ENCODE measurements around the gene PNMA8A. TPM values are rescaled to one million over a fixed set of nuclear protein-coding genes. Genes with fewer than 3 reads are reported as not detected.

PNMA8A gene
- total and polyA plus RNA-seq, 10 of the 15 experiments (the other 5 are each of a cell fraction or from before 2014, with no cell fraction given): 0.02 to 0.28 (median 0.16) TPM

DNA sequence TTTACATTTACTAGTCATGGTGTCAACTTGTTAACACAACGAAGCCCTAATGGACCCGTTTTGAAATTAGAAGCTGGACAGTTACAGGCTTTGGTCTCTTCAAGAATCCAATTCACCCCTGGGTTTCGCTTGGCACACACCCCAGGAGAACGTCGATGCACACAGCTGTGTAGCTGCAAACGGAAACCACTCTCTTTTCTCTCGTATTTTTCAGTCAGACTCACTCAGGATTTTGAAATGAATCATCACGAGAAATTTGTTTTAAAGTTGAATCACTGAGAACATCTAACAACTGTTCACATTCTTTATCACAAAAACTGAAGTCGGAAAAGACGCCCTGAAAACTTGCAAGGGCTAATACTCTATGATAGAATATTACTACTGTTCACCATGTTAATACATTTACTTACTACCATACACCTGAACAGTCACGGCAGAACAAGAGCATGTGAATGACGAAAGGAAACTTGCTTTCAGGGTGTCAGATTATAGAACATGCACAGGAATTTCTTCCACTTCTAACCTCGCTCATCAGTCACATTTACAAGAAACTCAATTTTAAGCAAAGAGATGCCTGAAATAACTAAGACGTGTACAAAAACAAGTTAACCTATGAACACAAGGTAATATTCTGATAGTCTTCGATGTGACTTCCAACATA, 4.7 kb downstream of the PNMA8A start (continued):
- TF ChIP-seq TCF12 (IDR thresholded peaks at IDR 0.05; ENCODE audit: low read depth, low read length): peak; percentile 90
- no peak for TF ChIP-seq MXI1 (IDR thresholded peaks at IDR 0.05; ENCODE audit: low read depth, low read length)

DNA sequence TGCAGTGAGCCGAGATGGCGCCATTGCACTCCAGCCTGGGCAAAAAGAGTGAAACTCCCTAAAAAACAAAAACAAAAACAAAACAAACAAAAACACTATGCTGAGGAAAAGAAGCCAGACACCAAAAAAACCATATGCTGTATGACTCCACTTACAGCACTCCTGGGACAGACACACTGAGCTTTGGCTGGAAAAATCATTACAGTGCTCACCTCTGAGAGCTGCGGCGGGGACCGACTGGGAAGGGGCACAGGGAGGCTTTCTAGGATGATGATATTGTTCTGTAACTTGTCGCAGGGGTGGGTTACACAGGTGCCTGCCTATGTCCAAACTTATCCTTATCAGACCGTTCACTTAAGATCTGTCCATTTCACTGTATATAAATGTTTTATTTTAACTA, 7.8 kb downstream of the PNMA8A start:
- 65% methylated on average over 7 of the region's 7 CpGs for WGBS (ENCODE audit: insufficient coverage, insufficient replicate concordance, low lambda C conversion rate, missing lambda C conversion rate)
- H3K4me3 ChIP-seq: no peak overlapping the region
- no peaks in the 10 kb centered on the region for H3K9me3 ChIP-seq (replicated peaks; ENCODE audit: control insufficient read depth, insufficient read depth, low read length)
- DNase-seq (ENCODE audit: low read depth, low spot score) (no peak), FAIRE-seq (no peak), ATAC-seq (no peak)
- intact Hi-C loops (cut with micrococcal nuclease; ENCODE audit: unreplicated experiment) (no loop called here), in situ Hi-C loops (cut with MboI) (no loop called here)
- no peaks in the 10 kb centered on the region for H3K79me2 ChIP-seq (ENCODE audit: control insufficient read depth, insufficient read depth, low read length)
- ChIA-PET RAD21 (ENCODE audit: unreplicated experiment) (no interaction called here), POLR2A (no interaction called here), SMC1A (ENCODE audit: uncharacterized antibody, unreplicated experiment) (no interaction called here), CTCF (no interaction called here)
- TF ChIP-seq FOS (IDR thresholded peaks at IDR 0.05; ENCODE audit: borderline replicate concordance, extremely low read depth, insufficient read length) (no peak), RCOR1 (conservative IDR thresholded peaks at IDR 0.05; ENCODE audit: low read depth, low read length) (no peak), TBL1XR1 (IDR thresholded peaks at IDR 0.05; ENCODE audit: low read depth, low read length) (no peak), DPF2 (IDR thresholded peaks at IDR 0.05) (no peak), SUPT20H (IDR thresholded peaks at IDR 0.05; ENCODE audit: borderline replicate concordance, control insufficient read depth, low read depth, low read length) (no peak), TARDBP (IDR thresholded peaks at IDR 0.05; ENCODE audit: borderline replicate concordance) (no peak), CBX3 (IDR thresholded peaks at IDR 0.05; ENCODE audit: borderline replicate concordance, low read depth) (no peak), EP300 (IDR thresholded peaks at IDR 0.05; ENCODE audit: borderline replicate concordance in 1 of 2, control insufficient read depth in 1 of 2, low read depth in 2 of 2, low read length in 2 of 2) (no peak), CREB1 (IDR thresholded peaks at IDR 0.05; ENCODE audit: low read depth) (no peak), RELA (IDR thresholded peaks at IDR 0.05; ENCODE audit: borderline replicate concordance, partially characterized antibody) (no peak), MTA3 (IDR thresholded peaks at IDR 0.05; ENCODE audit: borderline replicate concordance, low read length) (no peak), NFYA (IDR thresholded peaks at IDR 0.05; ENCODE audit: borderline replicate concordance, low read depth, low read length) (no peak), WRNIP1 (IDR thresholded peaks at IDR 0.05; ENCODE audit: borderline replicate concordance, low read depth, low read length) (no peak)
- TF ChIP-seq, protein P1, sequence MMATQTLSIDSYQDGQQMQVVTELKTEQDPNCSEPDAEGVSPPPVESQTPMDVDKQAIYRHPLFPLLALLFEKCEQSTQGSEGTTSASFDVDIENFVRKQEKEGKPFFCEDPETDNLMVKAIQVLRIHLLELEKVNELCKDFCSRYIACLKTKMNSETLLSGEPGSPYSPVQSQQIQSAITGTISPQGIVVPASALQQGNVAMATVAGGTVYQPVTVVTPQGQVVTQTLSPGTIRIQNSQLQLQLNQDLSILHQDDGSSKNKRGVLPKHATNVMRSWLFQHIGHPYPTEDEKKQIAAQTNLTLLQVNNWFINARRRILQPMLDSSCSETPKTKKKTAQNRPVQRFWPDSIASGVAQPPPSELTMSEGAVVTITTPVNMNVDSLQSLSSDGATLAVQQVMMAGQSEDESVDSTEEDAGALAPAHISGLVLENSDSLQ (IDR thresholded peaks at IDR 0.05): no peak
- TF ChIP-seq, protein P2, sequence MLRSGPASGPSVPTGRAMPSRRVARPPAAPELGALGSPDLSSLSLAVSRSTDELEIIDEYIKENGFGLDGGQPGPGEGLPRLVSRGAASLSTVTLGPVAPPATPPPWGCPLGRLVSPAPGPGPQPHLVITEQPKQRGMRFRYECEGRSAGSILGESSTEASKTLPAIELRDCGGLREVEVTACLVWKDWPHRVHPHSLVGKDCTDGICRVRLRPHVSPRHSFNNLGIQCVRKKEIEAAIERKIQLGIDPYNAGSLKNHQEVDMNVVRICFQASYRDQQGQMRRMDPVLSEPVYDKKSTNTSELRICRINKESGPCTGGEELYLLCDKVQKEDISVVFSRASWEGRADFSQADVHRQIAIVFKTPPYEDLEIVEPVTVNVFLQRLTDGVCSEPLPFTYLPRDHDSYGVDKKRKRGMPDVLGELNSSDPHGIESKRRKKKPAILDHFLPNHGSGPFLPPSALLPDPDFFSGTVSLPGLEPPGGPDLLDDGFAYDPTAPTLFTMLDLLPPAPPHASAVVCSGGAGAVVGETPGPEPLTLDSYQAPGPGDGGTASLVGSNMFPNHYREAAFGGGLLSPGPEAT (IDR thresholded peaks at IDR 0.05; ENCODE audit: low read depth): no peak
- H3K4me2 ChIP-seq (ENCODE audit: control insufficient read depth, insufficient read depth): no peak overlapping the region
- no peaks in the 10 kb centered on the region for H4K20me1 ChIP-seq (ENCODE audit: control insufficient read depth, insufficient read depth)
- H3K36me3 ChIP-seq (ENCODE audit: control insufficient read depth in 2 of 2, insufficient read depth in 2 of 2, low read length in 1 of 2): no peaks in the 10 kb centered on the region
- H3K9ac ChIP-seq (ENCODE audit: control insufficient read depth, insufficient read depth, low read length): no peak overlapping the region
- H3K27me3 ChIP-seq (replicated peaks in 1 of 2; ENCODE audit: control insufficient read depth in 2 of 2, insufficient read depth in 2 of 2, low read length in 1 of 2): no peaks in the 10 kb centered on the region
- H2AFZ ChIP-seq (ENCODE audit: control insufficient read depth, low read depth, low read length): no peak overlapping the region
- peaks cover 19% of the 10 kb centered on the region for H3K4me1 ChIP-seq (ENCODE audit: control insufficient read depth, insufficient read depth, low read length)
- no peak overlapping the region for H3K27ac ChIP-seq (ENCODE audit: control insufficient read depth, insufficient read depth)
- BruUV-seq (replicated peaks): no TSS peak

All from GM12878 (cell line).